ENCODE measurements around the gene MYOF.

Gene MYOF, protein sequence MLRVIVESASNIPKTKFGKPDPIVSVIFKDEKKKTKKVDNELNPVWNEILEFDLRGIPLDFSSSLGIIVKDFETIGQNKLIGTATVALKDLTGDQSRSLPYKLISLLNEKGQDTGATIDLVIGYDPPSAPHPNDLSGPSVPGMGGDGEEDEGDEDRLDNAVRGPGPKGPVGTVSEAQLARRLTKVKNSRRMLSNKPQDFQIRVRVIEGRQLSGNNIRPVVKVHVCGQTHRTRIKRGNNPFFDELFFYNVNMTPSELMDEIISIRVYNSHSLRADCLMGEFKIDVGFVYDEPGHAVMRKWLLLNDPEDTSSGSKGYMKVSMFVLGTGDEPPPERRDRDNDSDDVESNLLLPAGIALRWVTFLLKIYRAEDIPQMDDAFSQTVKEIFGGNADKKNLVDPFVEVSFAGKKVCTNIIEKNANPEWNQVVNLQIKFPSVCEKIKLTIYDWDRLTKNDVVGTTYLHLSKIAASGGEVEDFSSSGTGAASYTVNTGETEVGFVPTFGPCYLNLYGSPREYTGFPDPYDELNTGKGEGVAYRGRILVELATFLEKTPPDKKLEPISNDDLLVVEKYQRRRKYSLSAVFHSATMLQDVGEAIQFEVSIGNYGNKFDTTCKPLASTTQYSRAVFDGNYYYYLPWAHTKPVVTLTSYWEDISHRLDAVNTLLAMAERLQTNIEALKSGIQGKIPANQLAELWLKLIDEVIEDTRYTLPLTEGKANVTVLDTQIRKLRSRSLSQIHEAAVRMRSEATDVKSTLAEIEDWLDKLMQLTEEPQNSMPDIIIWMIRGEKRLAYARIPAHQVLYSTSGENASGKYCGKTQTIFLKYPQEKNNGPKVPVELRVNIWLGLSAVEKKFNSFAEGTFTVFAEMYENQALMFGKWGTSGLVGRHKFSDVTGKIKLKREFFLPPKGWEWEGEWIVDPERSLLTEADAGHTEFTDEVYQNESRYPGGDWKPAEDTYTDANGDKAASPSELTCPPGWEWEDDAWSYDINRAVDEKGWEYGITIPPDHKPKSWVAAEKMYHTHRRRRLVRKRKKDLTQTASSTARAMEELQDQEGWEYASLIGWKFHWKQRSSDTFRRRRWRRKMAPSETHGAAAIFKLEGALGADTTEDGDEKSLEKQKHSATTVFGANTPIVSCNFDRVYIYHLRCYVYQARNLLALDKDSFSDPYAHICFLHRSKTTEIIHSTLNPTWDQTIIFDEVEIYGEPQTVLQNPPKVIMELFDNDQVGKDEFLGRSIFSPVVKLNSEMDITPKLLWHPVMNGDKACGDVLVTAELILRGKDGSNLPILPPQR (N-terminal part only)

DNA sequence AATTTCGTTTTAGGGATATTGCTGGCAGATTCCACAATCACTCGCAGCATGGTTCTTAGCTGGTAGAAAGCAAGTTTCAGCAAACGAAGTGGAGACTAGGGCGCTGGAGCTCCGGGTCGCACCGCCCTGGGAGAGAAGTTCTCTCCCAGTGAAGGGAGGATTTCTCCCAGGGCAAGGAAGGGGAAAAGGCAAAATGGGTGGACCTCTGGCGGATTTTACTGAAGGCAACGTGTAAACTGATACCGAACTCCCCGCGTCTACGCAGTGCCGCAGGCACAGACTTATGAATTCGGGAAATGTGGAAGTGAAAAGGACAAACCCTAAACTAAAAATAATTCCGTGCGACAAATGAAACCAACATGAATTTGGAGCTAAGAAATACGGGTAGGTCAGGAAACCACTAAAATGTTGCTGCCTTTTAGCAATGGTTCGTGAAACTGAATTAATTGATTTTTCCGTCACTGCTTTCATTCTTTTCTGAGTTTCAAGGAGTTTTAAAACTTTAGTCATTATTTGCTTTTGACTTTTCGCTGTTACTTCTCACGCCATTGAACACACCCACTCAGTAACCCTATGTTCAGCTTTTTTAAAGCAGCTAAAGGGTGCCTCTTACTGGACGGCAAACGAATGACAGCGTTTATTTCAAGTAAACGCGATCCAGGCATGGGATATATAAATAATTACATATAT is at the start of gene MYOF:
TSS of gene MYOF (minus strand) at position 190 of the 690 bp plus-strand sequence. CDS start at position 50, 140 bp downstream.
- DNase-seq = peak; percentile 23 to 50

DNA sequence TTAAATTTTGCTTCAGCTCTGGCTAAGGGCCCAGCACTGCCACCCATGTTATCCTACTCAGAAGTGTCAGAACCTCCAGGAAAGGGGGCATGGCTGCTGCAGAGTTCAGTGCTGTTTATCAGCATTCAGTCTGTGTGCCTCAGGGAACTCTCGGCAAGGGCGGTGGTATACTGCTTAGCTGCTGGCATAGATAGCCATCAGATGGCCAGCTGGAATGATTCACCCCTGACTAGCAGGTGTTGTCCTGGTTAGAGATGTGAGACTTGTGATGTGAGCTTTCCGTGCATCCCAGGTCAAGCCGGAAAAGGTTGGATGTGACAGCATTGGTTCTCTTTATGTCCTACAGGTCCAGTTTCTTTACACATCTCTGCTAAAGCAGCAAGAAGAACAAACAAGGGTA is 36.4 kb upstream of the MYOF start:
- no peak for DNase-seq

- DNase-seq = no peak
Observed at GRCh38 chr10:93516006-93516380, 33.9 kb upstream of the MYOF start.

GRCh38 chr10:93515071-93516005 is 33.2 kb upstream of the MYOF start:
- no peak for DNase-seq

DNA sequence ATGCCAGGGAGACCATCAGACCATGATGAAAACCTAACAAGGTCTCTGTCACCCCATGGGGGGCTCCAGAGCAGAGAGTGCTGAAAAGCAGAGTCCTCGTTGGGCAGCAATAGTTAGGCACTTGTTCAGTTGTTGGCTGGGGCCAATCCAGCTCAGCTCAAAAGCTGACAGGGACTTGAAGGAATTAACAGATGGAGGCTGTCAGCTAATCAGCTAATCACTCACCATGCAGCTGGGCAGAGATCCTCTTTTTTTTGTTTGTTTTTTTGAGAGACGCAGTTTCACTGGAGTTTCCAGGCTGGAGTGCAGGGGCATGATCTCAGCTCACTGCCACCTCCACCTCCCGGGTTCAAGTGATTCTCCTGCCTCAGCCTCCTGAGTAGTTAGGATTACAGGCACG is 32.4 kb upstream of the MYOF start:
- no peak for DNase-seq

- DNase-seq = no peak
Observed at GRCh38 chr10:93513091-93513490, 31.0 kb upstream of the MYOF start.

DNA sequence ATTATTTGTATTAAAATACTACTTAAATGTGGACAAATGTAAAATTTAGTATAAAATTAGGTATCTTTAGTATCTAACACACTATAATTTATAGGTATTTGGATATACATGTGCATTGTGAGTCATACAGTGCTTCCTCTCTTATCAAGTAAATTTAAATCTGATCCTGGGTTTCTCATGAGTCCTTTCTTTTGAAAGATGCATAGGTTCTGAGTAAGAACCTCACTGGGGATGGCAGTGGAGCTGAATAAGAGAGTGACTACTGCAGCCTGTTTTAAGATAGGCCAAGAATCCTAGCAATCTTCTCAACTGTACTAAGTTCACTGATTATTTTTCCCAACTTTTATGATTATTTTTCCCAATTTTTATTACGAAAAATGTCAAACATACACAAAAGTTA is 30.4 kb upstream of the MYOF start:
- no peak for DNase-seq

DNA sequence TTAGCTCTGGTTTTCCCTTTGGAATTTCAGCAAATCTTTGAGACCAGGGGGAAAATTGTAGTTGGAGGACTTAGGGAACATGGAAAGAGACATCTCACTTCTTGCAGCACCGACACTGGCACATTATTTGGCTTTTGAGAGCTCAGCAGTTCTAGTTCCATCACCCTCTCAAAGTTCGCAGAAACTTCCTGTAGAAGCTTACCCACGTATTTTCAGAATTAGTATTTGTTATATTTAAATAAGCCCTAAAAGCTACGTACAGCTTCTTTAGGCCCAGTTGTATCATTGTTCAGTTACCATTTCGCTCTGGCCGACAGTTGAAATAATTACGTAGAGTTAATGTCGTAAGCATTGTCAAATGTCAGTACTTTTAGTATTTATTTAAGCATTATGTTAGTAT is 27.7 kb upstream of the MYOF start:
- DNase-seq = no peak

DNA sequence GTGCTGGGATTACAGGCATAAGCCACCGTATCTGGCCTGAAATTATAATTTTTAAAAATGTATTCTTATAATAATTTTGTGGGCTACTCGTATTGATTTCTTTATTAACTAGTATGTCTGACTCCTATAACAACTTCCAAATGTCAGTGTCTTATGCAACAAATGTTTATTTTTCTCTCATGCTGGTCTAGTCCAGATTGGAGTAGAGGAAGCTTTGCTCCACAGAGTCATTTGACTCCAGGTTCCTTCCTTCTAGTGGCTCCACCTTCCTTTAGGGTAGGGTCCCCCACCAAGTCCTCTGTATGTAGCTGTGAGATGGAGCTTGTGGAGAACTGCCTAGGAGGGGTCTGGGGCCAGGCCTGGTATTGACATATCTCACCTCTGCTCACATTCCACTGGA is 22.9 kb upstream of the MYOF start:
- DNase-seq = no peak

DNA sequence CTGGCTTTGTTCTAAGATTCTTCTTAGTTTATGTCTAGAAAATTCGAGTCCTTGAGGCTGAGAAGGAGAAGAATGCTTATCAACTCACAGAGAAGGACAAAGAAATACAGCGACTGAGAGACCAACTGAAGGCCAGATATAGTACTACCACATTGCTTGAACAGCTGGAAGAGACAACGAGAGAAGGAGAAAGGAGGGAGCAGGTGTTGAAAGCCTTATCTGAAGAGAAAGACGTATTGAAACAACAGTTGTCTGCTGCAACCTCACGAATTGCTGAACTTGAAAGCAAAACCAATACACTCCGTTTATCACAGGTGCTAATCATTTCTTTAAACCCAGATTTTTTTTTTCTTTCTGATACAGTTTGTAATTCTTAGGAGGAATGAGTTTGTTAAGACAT is 20.9 kb upstream of the MYOF start:
- DNase-seq = no peak

- DNase-seq = no peak
Observed at GRCh38 chr10:93501650-93502049, 19.5 kb upstream of the MYOF start.

GRCh38 chr10:93498166-93498565 is 16.0 kb upstream of the MYOF start:
- no peak for DNase-seq

GRCh38 chr10:93496322-93497041 is 14.3 kb upstream of the MYOF start, which contains the start of gene CEP55:
CEP55 (plus strand) TSS chr10:93496612; CDS start chr10:93500052, 3,440 bp downstream.
- peak; percentile 90 to 92 for DNase-seq

DNA sequence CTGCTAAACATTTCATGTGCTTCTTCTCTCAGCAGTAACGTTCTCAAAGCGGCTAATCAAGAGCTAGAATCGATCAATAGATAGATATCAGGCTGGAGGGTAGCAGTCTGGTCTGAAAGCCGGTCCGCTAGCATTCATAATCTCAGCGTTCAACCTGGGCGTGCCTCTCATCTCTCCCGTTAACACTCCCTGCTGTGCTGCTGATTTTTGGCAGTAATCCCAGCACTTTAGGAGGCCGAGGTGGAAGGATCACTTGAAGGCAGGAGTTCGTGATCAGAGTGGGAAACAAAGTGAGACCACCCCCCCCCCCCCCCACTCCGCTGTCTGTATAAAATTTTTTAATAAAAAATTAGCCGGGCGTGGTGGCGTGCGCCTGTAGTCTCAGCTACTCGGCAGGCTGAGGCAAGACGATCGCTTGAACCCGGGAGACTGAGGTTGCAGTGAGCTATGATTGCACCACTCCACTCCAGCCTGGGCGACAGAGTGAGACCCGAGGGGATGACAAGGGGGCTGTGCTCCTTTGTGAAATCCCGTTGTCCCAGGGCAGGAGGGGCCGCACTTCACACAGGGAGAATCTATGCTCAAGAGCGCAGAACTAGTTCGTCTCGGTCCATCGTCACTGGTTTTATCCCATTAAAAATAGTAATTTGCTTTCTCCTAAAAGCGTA is 13.7 kb upstream of the MYOF start:
- peak in 1 of 2 donors; percentile 4 for DNase-seq

GRCh38 chr10:93494494-93494893 is 12.4 kb upstream of the MYOF start:
- DNase-seq = no peak

DNA sequence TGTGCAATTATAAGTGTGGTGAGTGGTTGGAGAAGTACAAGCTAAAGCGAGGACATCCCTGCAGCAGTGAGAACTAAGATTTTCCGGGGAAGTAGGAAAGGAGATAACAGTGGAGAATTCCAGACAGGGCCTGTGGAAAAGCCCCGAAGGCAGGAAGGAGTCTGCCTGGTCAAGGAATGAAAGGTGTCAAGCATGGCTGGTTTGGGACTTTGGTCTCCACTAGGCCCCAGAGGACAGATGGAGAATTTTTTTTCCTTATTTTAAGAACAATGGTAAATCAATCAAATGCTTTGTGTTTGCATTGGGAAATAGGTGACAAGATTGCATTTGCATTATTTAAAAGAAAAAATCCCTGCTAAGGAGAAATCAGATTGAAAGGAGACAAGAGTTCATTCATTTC is 11.0 kb upstream of the MYOF start:
- no peak for DNase-seq

DNA sequence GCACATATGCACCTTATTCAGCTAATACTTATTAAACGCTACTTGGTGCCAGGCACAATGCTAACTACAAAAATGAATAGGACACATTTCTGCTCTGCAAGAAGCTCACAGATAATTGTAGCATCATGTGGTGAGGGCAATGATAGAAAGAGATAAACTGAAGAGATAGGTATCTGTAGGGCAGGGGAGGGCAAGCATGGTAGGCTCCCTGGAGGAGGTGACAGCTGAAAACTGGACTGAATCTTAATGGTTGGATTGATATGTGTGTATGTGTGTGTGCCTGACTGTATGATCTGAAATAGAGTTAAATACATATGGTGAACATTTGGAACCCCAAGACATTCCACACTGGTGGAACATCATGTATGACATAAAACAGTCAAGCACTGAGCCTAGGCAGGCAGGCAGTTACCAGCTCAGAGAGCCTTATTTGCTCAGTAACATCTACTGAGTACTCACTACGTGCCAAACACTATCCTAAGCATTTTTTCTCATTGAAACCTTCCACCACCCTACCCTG is 9.5 kb upstream of the MYOF start:
- no peak for DNase-seq

DNA sequence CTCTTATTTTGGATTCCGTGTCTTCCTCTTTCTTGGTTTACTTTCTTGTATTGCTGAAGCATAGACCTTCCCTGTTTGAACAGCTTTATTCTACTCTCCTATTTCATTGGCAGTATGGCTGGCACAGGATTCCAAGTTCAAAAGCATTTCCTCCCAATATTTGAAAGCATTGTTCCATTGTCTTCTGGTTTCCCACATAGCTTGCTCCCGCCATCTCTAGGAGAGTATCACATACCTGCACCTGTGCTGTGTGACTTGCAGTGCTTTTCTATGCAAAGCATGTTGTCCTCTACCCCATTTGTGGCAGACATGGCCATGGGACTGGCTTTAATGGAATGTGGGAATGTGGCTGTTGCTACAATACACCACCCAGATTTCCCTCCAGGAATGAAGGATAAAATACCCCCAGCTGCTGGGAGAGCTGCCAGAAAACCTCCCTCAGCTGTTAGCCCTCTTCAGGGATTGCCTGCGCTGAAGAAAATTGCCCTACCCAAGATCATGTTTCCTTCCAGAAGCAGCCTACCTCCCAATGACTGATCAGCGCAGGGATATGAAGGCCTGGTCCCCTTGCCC is 6.9 kb upstream of the MYOF start:
- DNase-seq = no peak

DNA sequence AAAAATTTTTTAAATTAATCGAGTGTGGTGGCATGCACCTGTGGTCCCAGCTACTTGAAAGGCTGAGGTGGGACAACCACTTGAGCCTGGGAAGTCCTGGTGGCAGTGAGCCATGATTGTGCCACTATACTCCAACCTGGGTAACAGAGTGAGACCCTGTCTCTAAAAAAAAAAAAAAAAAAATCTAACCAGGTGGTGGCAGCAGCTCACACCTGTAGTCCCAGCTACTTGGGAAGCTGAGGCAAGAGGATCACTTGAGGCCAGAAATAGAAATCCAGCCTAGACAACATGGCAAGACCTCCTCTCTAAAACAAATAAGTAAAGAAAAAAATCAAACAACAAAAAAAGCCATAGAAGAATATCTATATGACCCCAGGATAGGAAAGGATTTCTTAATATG is 3.6 kb upstream of the MYOF start:
- DNase-seq = no peak
